Brain microvascular endothelial cell (primary cell): ENCODE results near the gene GPRIN2.

Experiments
- DNase-seq: peaks from one replicate; pipeline ENCODE4 v3.0.0-alpha.2; 2020
- H3K27ac ChIP-seq: fragments of 250-450 bp; sonication (Bioruptor Pico); 2 replicates; pipeline ENCODE4 v1.5.1; 2020; ENCODE audit warnings: mild to moderate bottlenecking, moderate library complexity
- H3K27me3 ChIP-seq: fragments of 250-450 bp; sonication (Bioruptor Pico); replicated peaks from 2 replicates; pipeline ENCODE4 v1.5.1; 2020; ENCODE audit warnings: mild to moderate bottlenecking
- H3K36me3 ChIP-seq: fragments of 250-450 bp; sonication (Bioruptor Pico); replicated peaks from 2 replicates; pipeline ENCODE4 v1.5.1; 2020; ENCODE audit warnings: mild to moderate bottlenecking
- H3K4me3 ChIP-seq: 2 replicates; pipeline ENCODE4 v1.5.1; 2011; ENCODE audit warnings: low read depth, mild to moderate bottlenecking, control low read depth, low read length, moderate library complexity
- in situ Hi-C: cut with HindIII; loops from 2 replicates; pipeline ENCODE4 v1.10.0; 2017; ENCODE audit warnings: low sequenced_read_pairs, low pct_ligation_motif_present
- TF ChIP-seq, protein P1 (sequence below): IDR thresholded peaks from 2 replicates; pipeline ENCODE4 v1.5.1; 2011; ENCODE audit warnings: low read depth, mild to moderate bottlenecking, moderate library complexity, low read length, control low read depth, inconsistent platforms; ENCODE audit errors: missing control alignments

The GPRIN2 gene

DNA sequence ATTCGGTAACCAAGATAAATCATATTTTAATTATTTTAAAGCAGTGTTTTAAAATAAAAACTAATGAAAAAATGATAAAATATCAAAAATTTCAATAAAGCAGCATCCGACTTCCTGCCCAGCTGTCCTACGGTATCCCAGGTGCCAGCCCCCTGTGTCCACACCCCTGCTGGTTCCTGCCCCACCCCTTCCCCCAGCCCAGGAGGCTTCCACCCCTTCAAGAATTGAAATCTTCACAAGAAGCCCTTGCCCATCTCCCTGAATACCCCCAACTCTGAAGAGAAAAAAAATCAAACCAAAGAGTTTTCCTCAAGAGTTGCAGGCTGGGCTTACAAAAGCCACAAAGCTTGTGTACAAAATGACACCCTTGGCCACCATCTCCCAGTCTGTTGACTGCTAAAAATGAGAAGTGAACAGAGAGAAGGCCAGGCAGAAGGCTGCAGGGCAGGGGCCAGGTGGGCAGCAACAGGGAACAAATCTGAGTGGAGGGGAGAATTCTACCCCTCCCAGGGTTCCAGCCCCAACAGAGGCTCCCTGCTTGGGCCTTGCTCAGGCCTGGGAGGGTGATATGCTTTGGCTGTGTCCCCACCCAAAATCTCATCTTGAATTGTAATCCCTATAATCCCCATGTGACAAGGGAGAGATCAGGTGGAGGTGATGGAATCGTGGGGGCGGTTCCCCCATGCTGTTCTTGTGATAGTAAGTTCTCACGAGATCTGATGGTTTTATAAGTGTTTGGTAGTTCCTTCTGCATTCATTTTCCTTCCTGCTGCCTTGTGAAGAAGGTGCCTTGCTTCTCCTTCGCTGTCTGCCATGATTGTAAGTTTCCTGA is 14.5 kb downstream of the GPRIN2 start:
- Histone ChIP-seq H3K27ac (no peak overlapping the region), H3K36me3 (no peaks in the 10 kb centered on the region), H3K4me3 (no peak overlapping the region), H3K27me3 (no peaks in the 10 kb centered on the region)
- TF ChIP-seq, protein P1, sequence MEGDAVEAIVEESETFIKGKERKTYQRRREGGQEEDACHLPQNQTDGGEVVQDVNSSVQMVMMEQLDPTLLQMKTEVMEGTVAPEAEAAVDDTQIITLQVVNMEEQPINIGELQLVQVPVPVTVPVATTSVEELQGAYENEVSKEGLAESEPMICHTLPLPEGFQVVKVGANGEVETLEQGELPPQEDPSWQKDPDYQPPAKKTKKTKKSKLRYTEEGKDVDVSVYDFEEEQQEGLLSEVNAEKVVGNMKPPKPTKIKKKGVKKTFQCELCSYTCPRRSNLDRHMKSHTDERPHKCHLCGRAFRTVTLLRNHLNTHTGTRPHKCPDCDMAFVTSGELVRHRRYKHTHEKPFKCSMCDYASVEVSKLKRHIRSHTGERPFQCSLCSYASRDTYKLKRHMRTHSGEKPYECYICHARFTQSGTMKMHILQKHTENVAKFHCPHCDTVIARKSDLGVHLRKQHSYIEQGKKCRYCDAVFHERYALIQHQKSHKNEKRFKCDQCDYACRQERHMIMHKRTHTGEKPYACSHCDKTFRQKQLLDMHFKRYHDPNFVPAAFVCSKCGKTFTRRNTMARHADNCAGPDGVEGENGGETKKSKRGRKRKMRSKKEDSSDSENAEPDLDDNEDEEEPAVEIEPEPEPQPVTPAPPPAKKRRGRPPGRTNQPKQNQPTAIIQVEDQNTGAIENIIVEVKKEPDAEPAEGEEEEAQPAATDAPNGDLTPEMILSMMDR = no peak
- in situ Hi-C loops = no loop called here
- no peak for DNase-seq

DNA sequence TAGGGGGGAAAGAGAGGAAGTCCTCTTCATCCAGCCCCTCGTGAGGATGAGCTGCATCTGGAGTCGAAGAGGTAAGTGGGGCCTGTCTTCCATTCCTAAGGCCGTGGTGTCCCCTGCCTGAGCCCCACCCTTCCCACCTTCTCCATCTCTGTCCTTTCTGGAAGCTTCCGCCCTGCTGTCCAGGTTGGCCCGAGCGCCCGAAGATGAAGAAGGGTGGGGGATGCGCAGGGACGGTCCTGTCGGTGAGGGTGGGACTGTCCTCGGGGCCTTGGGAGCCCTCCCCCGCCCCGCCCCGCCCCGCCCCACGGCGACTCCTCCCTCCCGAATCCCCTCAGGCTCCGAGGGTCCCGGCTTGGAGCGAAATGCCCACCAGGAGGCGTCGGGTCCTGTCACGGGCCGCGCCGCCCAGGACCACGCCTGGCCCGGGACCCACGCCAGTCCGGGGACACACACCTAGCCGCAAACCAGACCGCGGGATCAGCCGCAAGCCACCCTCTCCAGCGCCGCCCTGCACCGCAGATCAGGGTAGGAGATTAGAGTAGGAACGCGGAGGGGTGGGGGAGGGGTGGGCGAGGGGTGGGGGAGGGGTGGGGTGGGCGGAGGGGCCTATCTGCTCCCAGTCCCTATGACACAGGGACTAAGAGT is 15.3 kb downstream of the GPRIN2 start:
- in situ Hi-C loops = no loop called here
- DNase-seq = no peak
- TF ChIP-seq, protein P1 = peak; percentile 36
- H3K4me3 ChIP-seq = peak overlapping the region; percentile 44
- H3K27ac ChIP-seq = no peak overlapping the region
- H3K36me3 ChIP-seq = no peaks in the 10 kb centered on the region
- H3K27me3 ChIP-seq = no peaks in the 10 kb centered on the region

DNA sequence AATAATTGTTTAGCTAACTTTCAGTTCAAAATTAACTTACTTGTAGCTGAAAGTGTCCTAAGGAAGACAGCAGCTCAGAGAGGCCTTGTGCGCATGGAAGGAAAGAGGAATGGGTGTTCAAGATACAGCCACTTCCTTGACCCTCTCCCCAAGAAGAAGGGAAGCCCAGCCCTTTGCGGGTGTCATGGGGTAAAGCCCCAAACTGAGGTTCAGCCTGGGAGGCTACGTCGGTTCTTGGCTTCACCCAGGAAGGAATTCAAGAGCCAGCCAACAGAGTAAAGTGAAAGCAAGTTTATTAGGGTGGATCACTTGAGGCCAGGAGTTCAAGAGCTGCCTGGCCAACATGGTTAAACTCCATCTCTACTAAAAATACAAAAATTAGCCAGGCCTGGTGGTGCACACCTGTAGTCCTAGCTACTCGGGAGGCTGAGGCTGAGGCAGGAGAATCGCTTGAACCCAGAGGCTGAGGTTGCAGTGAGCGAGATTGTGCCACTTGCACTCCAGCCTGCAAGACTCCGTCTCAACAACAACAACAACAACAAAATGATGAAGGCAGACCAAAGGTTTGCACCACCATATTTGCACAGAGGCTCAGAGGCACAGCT is 15.9 kb downstream of the GPRIN2 start:
- H3K27me3 ChIP-seq = no peaks in the 10 kb centered on the region
- DNase-seq = no peak
- TF ChIP-seq, protein P1 = no peak
- H3K27ac ChIP-seq = peak overlapping the region; percentile 77
- in situ Hi-C loops = no loop called here
- no peak overlapping the region for H3K4me3 ChIP-seq
- H3K36me3 ChIP-seq = no peaks in the 10 kb centered on the region

DNA sequence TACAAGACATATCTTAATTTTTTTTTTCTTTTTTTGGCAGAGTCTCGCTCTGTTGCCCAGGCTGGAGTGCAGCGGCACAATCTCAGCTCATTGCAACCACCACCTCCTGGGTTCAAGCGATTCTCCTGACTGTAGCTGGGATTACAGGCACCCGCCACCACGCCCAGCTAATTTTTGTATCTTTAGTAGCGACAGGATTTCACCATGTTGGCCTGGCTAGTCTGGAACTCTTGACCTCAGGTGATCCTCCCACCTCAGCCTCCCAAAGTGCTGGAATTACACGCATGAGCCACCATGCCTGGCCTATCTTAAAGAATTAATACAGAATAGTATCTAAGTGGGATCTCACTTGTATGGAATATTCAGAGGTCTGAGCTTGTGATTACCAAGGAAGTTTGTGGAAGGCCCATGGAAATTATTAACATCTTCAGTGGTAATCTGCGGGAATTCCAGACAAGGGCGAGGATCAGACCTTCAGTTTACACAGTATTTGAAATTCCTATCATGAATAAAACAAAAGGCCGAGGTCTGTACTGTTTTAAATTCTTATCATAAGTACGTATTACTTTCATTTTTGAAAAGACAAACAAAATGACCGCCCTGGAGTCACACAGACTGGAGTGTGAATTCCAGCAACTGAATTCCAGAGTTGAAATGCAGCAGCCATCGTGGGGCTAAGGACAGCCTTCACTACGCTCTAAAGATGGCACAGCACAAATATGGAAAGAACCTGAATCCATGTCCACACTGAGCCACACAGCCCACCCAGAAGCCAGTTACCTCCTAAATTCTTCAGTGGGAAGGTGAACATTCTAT is 16.7 kb downstream of the GPRIN2 start:
- Histone ChIP-seq H3K4me3 (no peak overlapping the region), H3K27me3 (no peaks in the 10 kb centered on the region), H3K27ac (peak overlapping the region; percentile 77), H3K36me3 (no peaks in the 10 kb centered on the region)
- TF ChIP-seq, protein P1 = no peak
- DNase-seq = peak; percentile 93
- in situ Hi-C loops = no loop called here

DNA sequence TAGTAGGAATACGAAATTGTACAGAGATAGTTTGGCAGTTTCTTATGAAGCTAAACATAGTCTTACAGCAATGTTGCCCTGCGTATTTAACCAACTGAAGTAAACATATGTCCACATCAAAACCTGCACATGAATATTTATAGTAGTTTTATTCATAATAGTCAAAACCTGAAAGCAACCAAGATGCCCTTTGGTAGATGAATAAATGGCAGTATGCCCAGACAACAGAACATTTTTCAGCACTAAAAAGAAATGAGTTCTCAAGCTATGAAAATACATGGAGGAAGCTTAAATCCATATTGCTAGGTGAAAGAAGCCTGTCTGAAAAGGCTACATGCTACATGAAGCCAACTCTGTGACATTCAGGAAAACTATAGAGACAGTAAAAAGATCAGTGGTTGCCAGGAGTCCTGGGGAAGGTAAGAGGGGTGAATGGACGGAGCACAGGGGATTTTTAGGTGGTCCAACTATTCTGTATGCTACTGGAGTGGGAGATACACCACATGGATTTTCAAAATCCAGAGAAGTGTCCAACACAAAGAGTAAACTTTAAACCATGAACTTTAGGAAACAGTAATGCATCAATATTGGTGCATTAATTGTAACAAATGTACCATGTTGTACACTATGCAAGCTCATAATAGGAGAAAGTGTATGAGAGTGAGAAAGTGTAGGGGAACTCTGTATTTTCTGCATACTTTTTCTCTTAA is 17.6 kb downstream of the GPRIN2 start:
- TF ChIP-seq, protein P1 = no peak
- H3K27me3 ChIP-seq = no peaks in the 10 kb centered on the region
- in situ Hi-C loops = no loop called here
- no peak overlapping the region for H3K4me3 ChIP-seq
- H3K27ac ChIP-seq = no peak overlapping the region
- no peak for DNase-seq
- H3K36me3 ChIP-seq = no peaks in the 10 kb centered on the region
